HCT116 (cell line): ENCODE data around the gene ACTN2. TPM values are rescaled to one million over a fixed set of nuclear protein-coding genes. Genes with fewer than 3 reads are reported as not detected.

Experiments used
- ATAC-seq: fragments of 200-7000 bp; cut with Tn5 transposase; 2 replicates; pipeline ENCODE4 v1.9.1; 2020; ENCODE audit warnings: mild to moderate bottlenecking, moderate library complexity
- BruUV-seq: library from RNA; stranded (reverse); fragments of 400-500 nt; replicated peaks from 2 replicates; lab custom pipeline; 2021; lab: Mats Ljungman, UMichigan
- CTCF ChIA-PET: fragments of 300-600 bp; sonication (Branson Sonifier 250); formaldehyde crosslinking; loops from one replicate; lab custom pipeline; 2021; ENCODE audit warnings: antibody characterized with exemption; lab: Charles Lee
- POLR2A ChIA-PET: fragments of 300-600, 350-600 bp; sonication (Branson Sonifier 250); formaldehyde crosslinking; loops from one replicate; lab custom pipeline; 2021; ENCODE audit warnings: antibody characterized with exemption; lab: Charles Lee
- RAD21 ChIA-PET, 2 experiments: fragments of 300-600 bp; sonication (Branson Sonifier 250); formaldehyde crosslinking; loops; one replicate each; lab custom pipeline; 2023; ENCODE audit warnings: low total read pairs in 2 of 2; ENCODE audit not compliant: uncharacterized antibody in 2 of 2, unreplicated experiment in 2 of 2, low non-redundant PET in 1 of 2; lab: Charles Lee
- DNase-seq: peaks from one replicate; pipeline ENCODE4 v3.0.0-alpha.2; 2010; ENCODE audit warnings: low read depth, low spot score
- H2AFZ ChIP-seq: fragments of 200-600 bp; shearing (Covaris generic), sonication (generic); 2 replicates; pipeline ENCODE4 v1.6.1; 2017; ENCODE audit warnings: low read depth, mixed run types, mixed read lengths, antibody characterized with exemption, low read length; ENCODE audit not compliant: poor library complexity, severe bottlenecking
- H3K27ac ChIP-seq: 2 replicates; pipeline ENCODE4 v1.5.1; 2012; ENCODE audit warnings: low read depth, low read length
- H3K27me3 ChIP-seq: fragments of 200-600 bp; sonication (generic); 2 replicates; pipeline ENCODE4 v1.6.1; 2016; ENCODE audit warnings: mixed run types, low read length, mixed read lengths; ENCODE audit not compliant: insufficient read depth
- H3K36me3 ChIP-seq, 2 experiments: fragments of 200-500 bp in 1 of 2; fragments of 200-600 bp in 1 of 2; sonication (Bioruptor generic) in 1 of 2; sonication (generic) in 1 of 2; 2 replicates each; pipeline versions ENCODE4 v1.5.1 to v1.6.1; 2014 to 2016; ENCODE audit warnings: low read length in 2 of 2, inconsistent platforms in 1 of 2, mixed read lengths in 1 of 2, mixed run types in 1 of 2; ENCODE audit not compliant: insufficient read depth in 2 of 2, control insufficient read depth in 1 of 2
- H3K4me1 ChIP-seq, 2 experiments: fragments of 200-600 bp in 1 of 2; sonication (generic) in 1 of 2; 2 replicates each; pipeline versions ENCODE4 v1.5.1 to v1.6.1; 2012 to 2017; ENCODE audit warnings: low read length in 2 of 2, inconsistent platforms in 1 of 2, mild to moderate bottlenecking in 1 of 2, mixed read lengths in 1 of 2, mixed run types in 1 of 2, moderate library complexity in 1 of 2; ENCODE audit not compliant: insufficient read depth in 2 of 2, control insufficient read depth in 1 of 2
- H3K4me2 ChIP-seq: fragments of 200-600 bp; sonication (generic); 2 replicates; pipeline ENCODE4 v1.6.1; 2017; ENCODE audit warnings: mixed run types, low read length, mixed read lengths
- H3K4me3 ChIP-seq, 2 experiments: fragments of 200-600 bp in 1 of 2; sonication (generic) in 1 of 2; replicated peaks in 1 of 2; 2 replicates each; pipeline ENCODE4 v1.5.1; 2011 to 2016; ENCODE audit warnings: low read length in 2 of 2, control low read depth in 1 of 2, low read depth in 1 of 2, mild to moderate bottlenecking in 1 of 2, mixed read lengths in 1 of 2, mixed run types in 1 of 2
- H3K79me2 ChIP-seq: fragments of 200-600 bp; sonication (generic); 2 replicates; pipeline ENCODE4 v1.6.1; 2017; ENCODE audit warnings: mild to moderate bottlenecking, mixed run types, low read length, moderate library complexity, mixed read lengths; ENCODE audit not compliant: insufficient read depth
- H3K9ac ChIP-seq: fragments of 200-600 bp; sonication (generic); 2 replicates; pipeline ENCODE4 v1.6.1; 2016; ENCODE audit warnings: low read length, mixed read lengths
- H3K9me2 ChIP-seq: fragments of 200-600 bp; sonication (generic), shearing (Covaris generic); 2 replicates; pipeline ENCODE4 v1.6.1; 2017; ENCODE audit warnings: mixed run types, mild to moderate bottlenecking, moderate library complexity; ENCODE audit not compliant: insufficient read depth
- H3K9me3 ChIP-seq, 2 experiments: fragments of 200-500 bp in 1 of 2; fragments of 200-600 bp in 1 of 2; sonication (Bioruptor generic) in 1 of 2; sonication (generic) in 1 of 2; 2 replicates each; pipeline ENCODE4 v1.6.1; 2014 to 2017; ENCODE audit warnings: low read length in 2 of 2, mixed read lengths in 2 of 2, inconsistent platforms in 1 of 2, low read depth in 1 of 2, mild to moderate bottlenecking in 1 of 2, mixed run types in 1 of 2, moderate library complexity in 1 of 2; ENCODE audit not compliant: control insufficient read depth in 1 of 2, insufficient read depth in 1 of 2
- H4K20me1 ChIP-seq: fragments of 200-600 bp; sonication (generic), shearing (Covaris generic); 2 replicates; pipeline ENCODE4 v1.6.1; 2017; ENCODE audit warnings: mixed run types, mild to moderate bottlenecking, moderate library complexity; ENCODE audit not compliant: insufficient read depth
- ATF3 ChIP-seq: IDR thresholded peaks from 2 replicates; pipeline ENCODE4 v1.6.1; 2012
- CBX3 ChIP-seq: IDR thresholded peaks from 2 replicates; pipeline ENCODE4 v1.6.1; 2012; ENCODE audit warnings: low read depth
- CEBPB ChIP-seq: IDR thresholded peaks from 2 replicates; pipeline ENCODE4 v1.6.1; 2012; ENCODE audit warnings: low read depth
- CTCF ChIP-seq, 3 experiments: fragments of 200-600 bp in 1 of 3; sonication (generic) in 1 of 3; IDR thresholded peaks in 2 of 3; conservative IDR thresholded peaks in 1 of 3; 2 replicates each; pipeline ENCODE4 v1.5.1; 2012 to 2017; ENCODE audit warnings: low read depth in 2 of 3, low read length in 2 of 3, antibody characterized with exemption in 1 of 3, borderline replicate concordance in 1 of 3, control low read depth in 1 of 3, mild to moderate bottlenecking in 1 of 3, mixed read lengths in 1 of 3, mixed run types in 1 of 3, moderate library complexity in 1 of 3; ENCODE audit not compliant: insufficient read depth in 1 of 3
- EGR1 ChIP-seq: IDR thresholded peaks from 2 replicates; pipeline ENCODE4 v1.6.1; 2012; ENCODE audit warnings: low read depth
- ELF1 ChIP-seq: IDR thresholded peaks from 2 replicates; pipeline ENCODE4 v1.6.1; 2012; ENCODE audit warnings: low read depth, borderline replicate concordance
- EZH2 ChIP-seq: fragments of 200-600 bp; sonication (generic); IDR thresholded peaks from 2 replicates; pipeline ENCODE4 v1.6.1; 2017; ENCODE audit warnings: antibody characterized with exemption, mixed run types
- EZH2phosphoT487 ChIP-seq: fragments of 200-600 bp; IDR thresholded peaks from 2 replicates; pipeline ENCODE4 v1.6.1; 2018; ENCODE audit warnings: antibody characterized with exemption, borderline replicate concordance
- FOSL1 ChIP-seq: IDR thresholded peaks from 2 replicates; pipeline ENCODE4 v1.6.1; 2012; ENCODE audit warnings: low read depth
- MAX ChIP-seq: IDR thresholded peaks from 2 replicates; pipeline ENCODE4 v1.6.1; 2012
- POLR2A ChIP-seq: IDR thresholded peaks from 2 replicates; pipeline ENCODE4 v1.7.0; 2011; ENCODE audit warnings: borderline replicate concordance; ENCODE audit not compliant: insufficient read depth, insufficient read length; ENCODE audit errors: extremely low read depth
- POLR2AphosphoS5 ChIP-seq: IDR thresholded peaks from 2 replicates; pipeline ENCODE4 v1.6.1; 2011; ENCODE audit warnings: mild to moderate bottlenecking, low read depth, low read length, moderate library complexity
- REST ChIP-seq: IDR thresholded peaks from 2 replicates; pipeline ENCODE4 v1.6.1; 2012; ENCODE audit warnings: low read depth
- SP1 ChIP-seq: IDR thresholded peaks from 2 replicates; pipeline ENCODE4 v1.6.1; 2012; ENCODE audit warnings: low read depth
- SRF ChIP-seq: IDR thresholded peaks from 2 replicates; pipeline ENCODE4 v1.6.1; 2012; ENCODE audit warnings: low read depth
- TCF7L2 ChIP-seq: IDR thresholded peaks from 2 replicates; pipeline ENCODE4 v1.7.0; 2011; ENCODE audit warnings: borderline replicate concordance, inconsistent platforms; ENCODE audit not compliant: insufficient read depth, insufficient read length; ENCODE audit errors: extremely low read depth
- YY1 ChIP-seq: IDR thresholded peaks from 2 replicates; pipeline ENCODE4 v1.6.1; 2011; ENCODE audit warnings: low read length, low read depth, moderate library complexity, mild to moderate bottlenecking; ENCODE audit not compliant: insufficient replicate concordance; ENCODE audit errors: extremely low read depth
- ZFX ChIP-seq: fragments of 450-650 bp; IDR thresholded peaks from 2 replicates; pipeline ENCODE4 v1.6.1; 2017
- ZNF274 ChIP-seq: fragments of 200-500 bp; sonication (Bioruptor generic); IDR thresholded peaks from 2 replicates; pipeline ENCODE4 v1.6.1; 2014; ENCODE audit warnings: mild to moderate bottlenecking, low read depth, low read length, inconsistent platforms
- intact Hi-C: fragments of 100-400 bp; cut with micrococcal nuclease; formaldehyde crosslinking; loops from 2 replicates; pipeline ENCODE4 v1.10.0; 2022
- total RNA-seq: library from RNA; stranded (reverse); gene quantifications from one replicate; pipeline ENCODE4 v1.2.1, GENCODE V29; 2021; ENCODE audit not compliant: unreplicated experiment

The ACTN2 gene
- total RNA-seq, 1 experiment from 2014 or later = 0.20 TPM

DNA sequence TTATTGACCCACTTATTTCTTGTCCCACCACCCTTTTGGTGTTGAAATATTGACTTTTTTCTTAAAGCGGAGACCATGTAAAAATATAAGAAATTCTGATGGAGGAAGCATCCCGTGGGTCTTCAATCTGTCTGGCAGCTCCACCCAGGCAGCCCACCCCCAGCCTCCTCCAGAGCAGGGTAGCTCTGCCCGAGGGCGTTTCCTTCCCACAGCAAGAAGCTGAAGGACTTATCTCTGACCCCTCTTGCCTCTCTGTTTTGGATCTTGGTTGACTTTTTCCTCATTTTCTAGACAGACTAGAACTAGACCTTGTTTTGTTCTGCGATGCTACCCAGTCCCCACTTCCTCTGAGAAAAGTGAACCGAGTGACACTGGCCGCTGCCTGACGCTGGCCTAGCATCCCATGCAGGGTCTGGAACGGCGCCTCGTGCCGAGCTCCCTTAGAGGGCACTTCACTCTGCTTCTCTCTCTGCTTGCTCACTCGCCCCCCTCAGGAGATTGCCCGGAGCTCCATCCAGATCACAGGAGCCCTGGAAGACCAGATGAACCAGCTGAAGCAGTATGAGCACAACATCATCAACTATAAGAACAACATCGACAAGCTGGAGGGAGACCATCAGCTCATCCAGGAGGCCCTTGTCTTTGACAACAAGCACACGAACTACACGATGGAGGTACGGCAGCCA, 68.4 kb downstream of the ACTN2 start (continued):
- no peak for TF ChIP-seq EZH2phosphoT487
- no peak for TF ChIP-seq ZFX
- TF ChIP-seq POLR2A = no peak
- TF ChIP-seq CEBPB = no peak
- TF ChIP-seq FOSL1 = no peak
- TF ChIP-seq, all 23 proteins: peak for 0

GRCh38 chr1:236757640-236758039, 71.3 kb downstream of the ACTN2 start:
- ChIA-PET RAD21 (no interaction called here), CTCF (no interaction called here), POLR2A (no interaction called here)
- Histone ChIP-seq H3K4me2 (no peak overlapping the region), H3K36me3 (no peaks in the 10 kb centered on the region), H2AFZ (no peak overlapping the region), H3K79me2 (no peaks in the 10 kb centered on the region), H3K27ac (no peak overlapping the region), H4K20me1 (no peaks in the 10 kb centered on the region), H3K9me3 (no peaks in the 10 kb centered on the region), H3K27me3 (no peaks in the 10 kb centered on the region), H3K9me2 (no peaks in the 10 kb centered on the region), H3K9ac (no peak overlapping the region), H3K4me1 (no peaks in the 10 kb centered on the region), H3K4me3 (no peak overlapping the region)
- ATAC-seq = no peak
- BruUV-seq = no TSS peak
- intact Hi-C loops = loop anchor here (2.0 kb wide), 1 partner anchor 629 kb away; no protein-coding TSS in a partner anchor
- no peak for DNase-seq
- no peak for TF ChIP-seq POLR2A
- no peak for TF ChIP-seq ATF3
- TF ChIP-seq YY1 = no peak
- no peak for TF ChIP-seq REST
- no peak for TF ChIP-seq EZH2
- TF ChIP-seq ZNF274 = no peak
- no peak for TF ChIP-seq SP1
- no peak for TF ChIP-seq EZH2phosphoT487
- no peak for TF ChIP-seq SRF
- no peak for TF ChIP-seq EGR1
- no peak for TF ChIP-seq CTCF (IDR thresholded peaks at IDR 0.05 in 2 of 3, conservative IDR thresholded peaks at IDR 0.05 in 1 of 3; ENCODE audit: borderline replicate concordance in 1 of 3, insufficient read depth in 1 of 3, low read depth in 2 of 3, low read length in 2 of 3)
- no peak for TF ChIP-seq CEBPB
- TF ChIP-seq POLR2AphosphoS5 = no peak
- no peak for TF ChIP-seq MAX
- TF ChIP-seq TCF7L2 = no peak
- no peak for TF ChIP-seq ELF1
- TF ChIP-seq CBX3 = no peak
